ENCODE results near the gene CHST11.
A peak's percentile ranks its signal among the peaks of the same experiment; 100 is the strongest.
"Not testable (repeated sequence)": the region's sequence is repeated elsewhere in the genome, so short reads cannot be mapped to it uniquely, and the experiment has no call there.

Gene CHST11

DNA sequence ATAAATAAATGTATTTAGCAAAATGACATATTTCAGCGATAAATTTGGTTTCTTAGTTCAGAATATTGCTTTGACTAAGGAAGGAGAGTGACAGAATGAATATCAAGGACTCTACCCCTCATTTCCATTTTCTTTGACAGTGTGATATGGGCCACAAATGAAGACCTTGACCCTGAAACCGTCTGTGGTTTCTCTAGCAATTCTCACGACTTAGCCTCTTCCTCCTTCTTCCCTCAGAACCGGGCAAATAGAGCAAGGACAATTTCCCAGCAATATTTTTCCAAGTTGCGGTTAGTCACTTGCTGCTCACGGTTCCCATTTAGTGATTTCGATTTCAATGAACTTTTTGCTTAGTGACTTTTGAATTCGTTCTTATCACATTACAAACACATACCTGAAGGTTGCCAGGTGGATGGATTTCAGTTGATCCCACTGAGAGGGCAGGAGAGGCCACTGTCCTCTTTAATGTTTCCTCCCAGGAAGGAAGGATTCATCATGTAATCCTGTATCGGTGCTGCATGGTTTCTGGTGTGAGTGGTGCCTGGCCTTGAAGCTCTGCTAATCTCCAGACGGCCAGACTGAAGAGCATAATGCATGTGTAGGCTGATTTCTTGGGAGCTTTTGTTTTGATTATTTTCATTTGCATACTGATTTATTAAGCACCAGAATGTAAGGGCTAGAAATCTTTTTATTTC, 77.6 kb downstream of the CHST11 start:
- no peak for DNase-seq

DNA sequence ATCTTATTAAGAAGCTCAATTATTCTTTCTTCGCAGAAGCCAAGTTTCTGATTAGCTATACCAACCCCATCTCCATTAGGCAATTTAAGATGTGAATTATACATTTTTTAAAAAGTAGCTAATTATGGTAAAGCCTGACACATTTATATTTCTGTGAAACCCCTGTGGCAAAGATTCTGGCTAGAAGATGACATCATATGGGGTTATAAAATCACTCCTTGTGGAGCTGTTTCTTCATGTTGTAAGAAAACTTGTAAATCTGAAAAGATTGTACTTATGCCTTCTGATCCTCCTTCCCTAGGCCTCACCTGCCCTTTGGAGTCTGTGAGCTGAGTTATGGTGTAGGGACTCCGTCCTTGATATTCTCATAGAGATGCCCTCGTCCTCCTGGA, 78.1 kb downstream of the CHST11 start:
- no peak for DNase-seq

DNA sequence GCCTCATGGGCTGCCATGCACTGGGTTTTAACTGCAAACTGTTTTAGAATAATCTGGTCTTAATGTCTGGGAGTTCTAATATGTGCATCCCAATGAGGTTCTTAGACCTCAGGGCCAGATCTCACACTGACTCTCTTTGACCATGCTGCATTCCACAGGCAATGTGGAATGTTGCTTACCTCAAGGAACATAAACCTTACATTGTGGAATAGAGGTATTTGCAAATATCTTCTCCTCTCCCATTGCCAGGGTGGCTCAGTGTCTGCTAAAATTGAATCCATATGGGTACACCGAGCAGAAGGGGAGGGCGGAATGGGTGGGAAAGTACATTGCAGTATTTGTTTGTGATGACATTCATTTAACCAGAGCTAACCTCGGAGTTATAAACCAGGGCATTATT, 78.6 kb downstream of the CHST11 start:
- no peak for DNase-seq

DNA sequence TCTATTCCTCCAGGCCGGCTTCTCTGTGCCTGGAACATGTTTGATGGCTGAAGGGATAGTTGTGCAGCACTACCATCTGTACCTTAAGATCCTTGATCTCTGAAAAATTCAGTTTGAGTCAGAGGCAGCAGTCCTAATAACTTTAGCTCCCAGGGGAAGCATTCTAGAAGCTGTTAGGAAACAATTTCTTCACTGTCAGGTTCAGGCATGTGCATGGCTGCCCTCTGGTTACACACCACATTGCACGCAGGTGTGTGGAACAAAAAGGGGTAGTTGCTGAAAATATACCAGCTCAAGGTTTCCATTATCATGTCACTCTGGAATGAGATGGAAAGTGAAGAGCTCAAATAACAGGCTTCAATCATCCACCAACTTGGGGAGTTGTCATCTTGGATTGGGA, 80.1 kb downstream of the CHST11 start:
- no peak for DNase-seq

DNA sequence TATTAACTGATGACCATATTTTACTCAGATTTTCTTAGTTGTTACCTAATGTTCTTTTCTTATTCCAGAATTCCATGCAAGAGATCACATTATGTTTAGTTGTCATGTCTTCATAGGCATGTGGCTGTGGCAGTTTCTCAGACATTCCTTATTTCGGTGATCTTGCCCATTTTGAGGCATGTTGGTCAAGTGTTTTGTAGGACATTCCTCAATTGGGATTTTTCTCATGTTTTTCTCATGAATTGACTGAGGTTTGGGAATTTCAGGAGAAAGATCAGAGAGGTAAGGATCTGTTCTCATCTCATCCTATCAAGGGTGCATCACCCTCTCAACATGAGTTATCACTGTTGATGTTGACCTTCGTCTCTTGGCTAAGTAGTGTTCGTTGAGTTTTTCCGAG, 81.3 kb downstream of the CHST11 start:
- DNase-seq, result no peak

DNA sequence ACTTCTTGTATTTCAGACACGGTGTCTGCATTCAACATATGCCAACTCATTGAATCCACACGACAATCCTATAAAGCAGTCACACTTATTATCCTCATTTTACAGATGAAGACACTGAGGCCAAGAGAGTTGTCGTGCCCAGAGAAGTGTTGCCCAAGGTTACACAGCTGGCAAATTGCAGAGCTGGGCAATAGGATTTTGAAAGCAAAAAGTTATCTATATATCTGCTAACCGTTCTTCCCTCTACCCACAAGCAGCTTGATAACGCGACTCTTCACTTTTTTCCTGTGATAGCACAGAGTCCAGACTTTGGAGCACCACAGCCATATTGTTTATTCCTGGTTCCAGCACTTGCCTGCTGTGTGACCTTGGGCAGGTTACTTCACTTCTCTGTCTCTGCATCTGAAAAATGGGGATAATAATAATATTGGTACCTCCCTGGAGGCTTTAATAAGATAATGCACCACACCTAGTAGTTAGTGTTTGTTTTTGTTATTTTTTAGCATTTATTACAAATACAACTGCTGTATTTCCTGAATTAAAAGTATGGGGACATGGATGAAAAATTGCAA, 82.2 kb downstream of the CHST11 start:
- DNase-seq, result no peak

DNA sequence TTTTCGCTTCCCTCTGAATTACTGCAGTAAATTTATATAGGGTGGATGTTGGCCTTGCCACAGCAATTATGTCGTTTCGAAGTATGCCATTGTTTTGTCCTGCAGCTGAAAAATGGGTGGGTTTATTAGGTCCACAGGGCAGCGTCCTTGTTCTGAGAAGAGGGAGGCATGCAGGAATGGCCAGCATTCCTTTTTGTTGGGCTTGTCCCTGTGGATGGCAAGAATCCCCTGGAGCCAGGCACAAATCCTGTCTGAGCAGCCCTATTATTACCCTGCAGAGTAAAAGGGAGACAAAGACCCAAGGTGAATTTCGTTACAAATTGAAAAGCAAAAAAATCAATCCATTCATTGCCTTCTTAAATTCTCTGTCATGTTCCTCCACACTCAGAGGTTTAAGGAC, 88.1 kb downstream of the CHST11 start:
- no peak for DNase-seq

DNA sequence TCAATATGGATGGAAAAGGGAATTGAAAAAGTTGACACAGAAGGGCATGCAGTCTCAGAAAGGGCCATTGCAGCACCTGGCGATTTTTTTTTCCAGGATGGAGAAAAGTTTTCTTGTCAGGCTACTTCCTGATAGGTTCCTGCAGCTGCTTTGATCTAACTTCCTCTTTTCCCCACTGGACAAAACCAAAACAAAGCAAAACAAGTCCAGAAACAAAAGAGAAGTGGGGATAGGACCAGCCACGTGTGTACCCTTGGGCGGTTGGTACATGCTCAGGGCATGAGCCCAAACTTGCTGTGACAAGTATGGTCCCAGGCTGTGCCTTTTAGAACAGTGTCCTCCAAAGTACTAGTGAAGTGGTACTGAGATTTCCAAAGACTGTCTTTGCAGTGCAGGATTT, 89.8 kb downstream of the CHST11 start:
- DNase-seq, result peak; percentile 17

DNA sequence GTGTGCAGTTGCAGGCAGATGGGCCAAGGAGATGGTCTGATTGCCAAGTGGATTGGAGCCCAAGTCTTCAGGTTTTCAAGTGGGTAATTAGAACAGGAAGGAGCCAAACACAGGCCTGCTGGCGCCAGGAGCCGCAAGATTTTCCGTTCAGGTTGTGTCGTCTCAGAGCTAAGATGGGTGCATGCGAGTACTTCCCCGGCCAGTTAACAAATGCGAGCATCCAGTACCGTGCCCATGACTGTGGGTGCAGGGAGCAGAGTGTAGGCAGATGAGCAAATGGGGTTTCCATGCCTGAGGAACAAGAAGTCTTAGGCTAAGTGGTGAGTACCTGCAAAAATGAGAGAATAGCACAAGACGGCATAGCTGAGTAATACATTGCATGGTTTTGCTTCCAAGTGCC, 90.5 kb downstream of the CHST11 start:
- no peak for DNase-seq

DNA sequence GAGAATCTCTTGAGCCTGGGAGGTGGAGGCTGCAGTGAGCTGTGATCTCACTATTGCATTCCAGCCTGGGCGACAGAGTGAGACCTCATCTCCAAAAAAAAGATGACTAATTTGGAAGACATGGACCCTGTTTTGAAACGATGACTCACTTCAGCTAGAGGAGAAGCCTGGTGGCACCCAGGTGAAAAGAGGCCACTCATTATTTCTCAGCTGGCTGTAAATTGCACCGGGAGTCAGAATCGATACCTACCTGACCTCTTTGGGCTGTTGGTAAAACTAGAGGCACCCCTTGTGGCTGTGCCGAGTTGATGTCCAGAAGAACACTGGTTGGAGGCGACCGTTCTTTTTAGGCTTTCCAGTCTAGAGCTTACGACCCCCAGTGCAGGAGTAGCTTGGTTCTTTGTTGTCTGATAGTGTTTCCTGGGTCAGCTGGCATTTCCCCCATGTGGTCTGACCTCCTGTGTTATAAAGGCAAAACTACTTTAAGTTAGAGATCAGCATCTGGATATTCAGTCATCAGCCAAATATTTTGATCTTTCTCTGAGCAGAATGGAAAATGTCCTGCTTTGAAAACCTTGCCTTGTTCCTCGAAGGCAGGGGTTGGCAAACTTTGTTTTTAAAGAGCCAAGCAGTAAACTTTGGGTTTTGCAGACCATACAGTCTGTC, 93.2 kb downstream of the CHST11 start:
- no peak for DNase-seq

DNA sequence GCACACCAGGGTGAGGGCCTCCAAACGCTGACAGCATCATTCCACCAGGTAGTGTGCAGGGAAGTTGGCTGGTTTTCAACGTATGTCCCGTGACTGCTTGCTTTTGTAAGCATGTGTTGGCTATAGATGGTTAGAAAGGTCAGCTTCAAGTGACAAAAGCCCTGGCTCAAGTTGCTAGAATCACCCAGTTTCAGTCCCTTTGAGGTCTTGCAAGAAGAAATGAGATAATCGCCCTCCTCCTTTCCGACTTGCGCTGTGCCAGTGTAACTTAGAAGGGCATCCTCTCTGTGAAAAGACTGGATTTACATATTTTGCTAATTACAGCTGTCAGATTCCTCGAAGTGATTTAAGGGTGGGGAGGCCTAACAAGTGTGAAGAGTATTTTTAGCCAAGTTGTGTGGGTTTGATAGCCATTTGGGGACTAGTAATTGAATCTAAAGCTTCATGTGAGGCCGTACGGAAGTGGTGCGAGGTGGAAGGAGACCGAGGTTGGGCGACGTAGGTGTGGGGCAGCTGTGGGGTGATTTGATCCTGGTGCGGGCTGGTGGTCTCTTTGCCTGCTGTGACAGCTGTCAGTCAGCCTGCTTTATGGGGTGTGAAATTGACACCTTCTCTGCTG, 94.7 kb downstream of the CHST11 start:
- no peak for DNase-seq

DNA sequence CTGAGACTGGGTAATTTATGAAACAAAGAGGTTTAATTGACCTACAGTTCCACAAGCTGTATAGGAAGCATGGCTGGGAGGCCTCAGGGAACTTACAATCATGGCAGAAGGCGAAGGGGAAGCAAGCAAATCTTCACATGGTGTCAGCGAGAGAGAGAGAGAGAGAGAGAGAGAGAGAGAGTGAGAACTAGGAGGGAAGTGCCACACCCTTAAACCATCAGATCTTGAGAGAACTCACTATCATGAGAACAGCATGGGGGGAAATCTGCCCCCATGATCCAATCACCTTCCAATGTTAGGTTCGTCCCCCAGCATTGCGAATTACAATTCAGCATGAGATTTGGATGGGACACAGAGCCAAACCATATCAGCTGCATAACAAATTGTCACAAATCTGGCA, 96.7 kb downstream of the CHST11 start:
- DNase-seq, result no peak

DNA sequence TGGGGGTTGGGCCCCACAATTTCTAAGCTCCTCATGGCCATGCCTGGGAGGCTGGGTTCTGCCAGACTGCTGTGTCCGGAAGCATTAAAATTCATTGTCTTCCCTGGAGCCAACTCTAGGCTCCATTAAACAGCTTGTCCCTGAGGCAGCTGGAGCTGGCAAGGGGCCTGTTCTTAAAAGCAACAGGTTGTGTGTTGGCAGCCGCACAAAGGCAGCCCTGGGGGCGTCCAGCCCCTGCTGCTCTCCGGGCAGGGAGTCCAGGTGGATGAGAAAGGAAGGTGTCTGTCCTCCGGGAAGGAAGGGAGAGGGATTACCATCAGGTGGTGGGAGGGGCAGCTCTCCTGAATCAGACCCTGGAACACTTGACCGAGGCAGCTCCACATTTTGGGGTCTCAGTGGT, 98.9 kb downstream of the CHST11 start:
- no peak for DNase-seq

DNA sequence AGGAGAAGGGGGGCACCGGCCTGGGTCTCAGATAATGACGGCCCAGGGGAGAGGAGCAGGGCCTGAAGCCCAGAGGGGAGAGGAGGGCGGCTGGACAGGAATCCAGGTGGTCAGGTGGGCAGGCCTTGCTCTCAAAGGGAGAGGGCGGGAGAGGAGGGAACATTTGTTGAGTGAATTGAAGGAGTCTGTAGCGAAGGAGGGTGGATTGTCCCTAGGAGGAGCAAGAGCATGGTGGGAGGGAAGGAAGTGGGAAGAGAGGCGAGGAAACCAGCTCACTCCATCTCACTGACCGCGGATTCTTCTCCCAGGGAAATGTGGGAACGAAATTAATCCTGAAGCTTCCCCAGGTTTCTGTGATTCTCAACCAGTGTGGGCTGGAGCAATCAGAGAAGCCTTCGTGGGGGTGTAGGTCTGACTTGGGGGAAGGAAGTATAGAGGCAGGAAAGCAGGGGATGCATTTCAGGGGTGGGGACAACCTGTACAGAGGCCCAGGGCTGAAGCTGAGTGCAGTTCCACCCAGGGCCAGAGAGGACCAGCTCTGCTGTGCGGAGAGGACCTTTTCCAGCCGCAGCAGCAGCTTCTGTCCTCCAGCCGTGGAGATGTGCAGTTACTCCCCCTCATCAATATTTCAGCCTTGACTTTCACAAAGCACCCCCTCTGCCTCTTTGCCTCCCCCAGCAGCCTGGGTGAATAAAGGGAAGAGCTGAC, 100.9 kb downstream of the CHST11 start:
- DNase-seq, result no peak

DNA sequence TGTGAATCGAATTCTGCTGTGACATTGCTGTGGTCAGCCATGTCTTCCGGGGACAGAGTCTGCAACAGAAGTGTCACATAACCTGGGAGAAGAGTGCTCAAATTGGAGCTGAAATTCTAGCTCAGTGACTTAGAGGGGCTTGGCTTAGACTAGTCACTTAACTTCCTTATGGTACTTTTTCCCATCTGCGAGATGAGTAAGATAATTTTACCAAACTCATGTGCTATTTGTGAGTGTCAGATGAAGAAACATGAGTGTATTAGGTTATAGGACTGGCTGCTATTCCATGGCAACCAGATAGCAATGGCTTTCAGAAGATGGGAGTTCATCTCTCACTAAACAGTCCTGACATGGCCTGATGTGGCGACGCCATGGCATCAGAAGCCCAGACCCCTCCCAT, 104.1 kb downstream of the CHST11 start:
- no peak for DNase-seq

DNA sequence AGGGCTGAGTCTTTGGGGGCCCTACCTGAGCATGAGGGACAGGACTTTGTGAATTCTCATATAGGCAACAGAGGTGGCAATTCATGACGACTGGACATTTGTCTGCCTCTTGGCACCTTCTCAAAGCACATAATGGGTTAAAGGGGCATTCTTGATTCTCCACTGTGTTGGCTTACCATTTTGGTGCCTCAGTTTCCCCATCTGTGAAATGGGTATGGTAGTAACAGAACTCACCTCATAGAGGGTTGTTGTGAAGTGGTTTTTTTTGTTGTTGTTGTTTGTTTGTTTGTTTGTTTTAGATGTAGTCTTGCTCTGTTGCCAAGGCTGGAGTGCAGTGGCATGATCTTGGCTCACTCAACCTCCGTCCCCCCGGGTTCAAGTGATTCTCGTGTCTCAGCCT, 106.0 kb downstream of the CHST11 start:
- DNase-seq, result no peak

DNA sequence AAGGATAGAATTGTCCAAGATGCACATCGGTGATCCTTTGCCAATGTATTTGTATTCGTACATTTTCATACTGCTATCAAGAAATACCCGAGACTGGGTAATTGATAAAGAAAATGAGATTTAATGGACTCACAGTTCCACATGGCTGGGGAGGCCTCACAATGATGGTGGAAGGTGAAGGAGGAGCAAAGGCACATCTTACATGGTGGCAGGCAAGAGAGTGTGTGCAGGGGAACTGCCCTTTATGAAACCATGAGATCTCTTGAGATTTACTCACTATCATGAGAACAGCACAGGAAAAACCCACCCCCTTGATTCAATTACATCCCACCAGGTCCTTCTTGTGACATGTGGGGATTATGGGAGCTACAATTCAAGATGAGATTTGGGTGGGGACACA, 107.9 kb downstream of the CHST11 start:
- DNase-seq, result not testable (repeated sequence)

DNA sequence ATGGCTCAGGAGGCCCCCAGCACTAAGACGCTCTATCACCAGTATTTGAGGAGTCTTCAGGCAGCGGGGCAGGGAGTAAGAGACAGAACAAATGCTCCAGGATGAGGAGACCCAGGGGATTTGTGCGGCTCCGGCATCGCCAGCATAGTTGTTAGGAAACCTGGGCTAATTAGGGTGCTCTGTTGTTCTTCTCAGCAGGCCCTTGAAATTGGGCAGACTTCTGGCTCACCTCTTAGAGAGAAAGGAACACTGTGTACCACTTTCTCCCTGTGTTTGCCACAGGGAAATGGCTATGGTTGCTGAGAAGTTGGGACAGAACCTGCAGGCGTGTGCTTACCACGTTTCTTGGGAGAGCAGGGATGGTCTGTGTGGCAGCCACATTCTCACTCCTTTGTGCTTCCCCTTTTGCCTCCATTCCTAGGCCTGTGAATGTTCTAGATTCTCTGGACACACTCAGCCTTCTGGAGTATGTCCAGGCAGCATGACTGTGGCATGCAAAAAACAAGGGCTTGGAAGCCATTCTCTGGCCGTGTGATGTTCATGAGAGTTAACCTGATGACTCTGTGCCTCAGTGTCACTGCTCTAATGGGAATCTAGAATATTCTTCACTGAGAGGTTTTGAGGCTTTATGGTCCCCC, 109.0 kb downstream of the CHST11 start:
- DNase-seq, result peak; percentile 44

DNA sequence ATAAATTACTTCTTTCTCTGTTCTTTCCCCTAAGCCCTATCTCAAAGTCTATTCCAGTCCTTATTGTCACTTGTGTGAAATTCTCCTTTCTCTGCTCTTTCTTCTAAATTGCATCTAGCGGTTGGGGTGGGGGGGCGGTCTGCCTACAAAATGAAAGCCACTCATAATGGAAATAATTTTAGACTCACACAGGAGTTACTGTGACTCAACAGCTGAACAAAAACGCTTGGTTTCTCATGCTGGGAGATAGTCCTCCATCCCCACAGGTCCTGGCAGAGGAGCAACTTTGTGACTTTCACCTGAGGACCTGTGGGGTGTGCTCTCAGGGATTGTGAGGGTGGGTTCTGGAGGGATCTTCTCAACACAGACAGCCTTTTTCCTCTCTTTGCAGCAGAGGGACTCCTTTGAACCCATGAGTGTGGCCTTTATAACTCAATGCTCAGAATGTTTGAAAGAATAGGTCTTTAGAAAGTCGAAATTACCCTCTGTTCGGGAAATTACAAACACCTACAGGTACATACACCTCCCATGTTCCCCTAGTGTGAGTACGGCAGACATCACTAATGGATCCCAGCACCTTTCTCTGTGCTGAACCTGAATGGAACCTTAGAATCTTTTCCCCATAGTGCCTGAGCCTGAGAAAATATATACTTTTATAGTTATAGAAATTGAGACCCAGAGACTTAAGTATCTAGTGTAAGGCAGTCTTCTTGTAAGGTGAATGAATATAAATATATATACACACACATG, 109.7 kb downstream of the CHST11 start:
- no peak for DNase-seq

DNA sequence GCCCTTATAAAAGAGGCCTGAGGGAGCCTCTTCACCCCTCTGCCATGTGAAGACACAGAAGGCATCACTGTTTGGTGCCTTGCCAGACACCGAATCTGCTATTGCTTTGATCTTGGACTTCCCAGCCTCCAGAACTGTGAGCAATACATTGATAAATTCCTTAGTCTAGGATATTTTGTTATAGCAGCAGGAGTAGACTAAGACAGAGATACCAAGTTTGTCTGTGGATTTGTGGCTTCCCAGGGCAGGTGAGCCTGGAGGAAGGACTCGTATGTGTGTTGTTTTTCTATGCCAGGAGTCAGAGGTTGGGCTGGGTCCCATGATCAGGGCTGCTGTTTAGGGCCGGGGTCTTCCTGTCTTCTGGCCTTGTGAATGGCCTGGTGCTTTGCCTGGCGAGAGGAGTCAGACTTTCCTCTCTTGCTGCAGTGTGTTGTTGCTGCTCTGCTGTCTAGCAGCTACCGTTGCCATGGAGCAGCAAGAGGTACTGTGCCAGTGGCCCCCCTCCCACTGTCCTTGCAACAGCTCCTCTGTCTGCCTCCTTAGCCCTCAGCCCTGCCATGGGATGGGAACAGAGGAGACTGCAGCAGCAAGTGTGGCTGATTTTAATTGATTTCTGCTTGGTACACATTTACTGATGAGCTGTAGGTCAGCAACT, 111.2 kb downstream of the CHST11 start:
- DNase-seq, result no peak

DNA sequence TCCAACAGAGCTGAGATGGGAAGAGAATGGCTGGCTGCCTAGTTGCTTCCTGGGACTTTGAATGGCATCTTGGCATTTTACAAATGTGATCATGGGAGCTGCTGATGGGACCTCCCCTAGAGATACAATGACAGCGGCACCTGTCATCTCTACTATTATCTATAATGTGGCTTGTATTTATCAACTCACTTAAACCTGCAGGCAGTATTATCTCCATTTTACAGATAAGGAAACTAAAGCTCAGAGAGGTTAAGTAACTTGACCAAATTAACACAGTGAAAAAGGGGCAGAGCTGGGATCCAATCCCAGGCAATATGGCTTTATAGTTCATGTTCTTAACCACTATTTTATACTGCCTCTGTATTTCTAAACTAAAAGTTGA, 111.7 kb downstream of the CHST11 start:
- no peak for DNase-seq

DNA sequence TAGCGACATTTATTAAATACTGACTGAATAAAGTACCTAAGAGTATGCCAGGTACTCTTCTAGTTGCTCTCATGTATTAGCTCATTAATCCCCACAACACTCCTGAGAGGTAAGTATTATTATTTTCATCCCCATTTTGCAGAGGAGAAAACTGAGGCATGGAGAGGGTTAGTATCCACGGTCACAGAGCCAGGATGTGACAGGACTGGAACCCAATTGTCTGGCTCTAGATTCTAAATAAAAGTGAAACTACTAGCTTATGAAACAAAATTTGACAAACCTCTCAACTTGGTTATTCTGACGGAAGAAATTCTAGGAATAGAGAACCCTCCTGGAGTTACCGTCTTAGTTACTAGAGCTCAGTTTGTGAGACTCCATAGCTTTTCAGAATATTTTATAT, 112.2 kb downstream of the CHST11 start:
- DNase-seq, result no peak
